ENCODE measurements around the gene KRTAP5-3. TPM values are rescaled to one million over a fixed set of nuclear protein-coding genes. Genes with fewer than 3 reads are reported as not detected.

The KRTAP5-3 gene
- total RNA-seq, 1 donor from 2014 or later: not detected

GRCh38 chr11:1636291-1636950 lies 28.2 kb upstream of the KRTAP5-3 start:
- Mint-ChIP-seq H3K9me3 (no peaks in the 10 kb centered on the region), H3K4me1 (peaks cover 6% of the 10 kb centered on the region), H3K27me3 (ENCODE audit: low read depth) (peaks cover 69% of the 10 kb centered on the region), H3K27ac (no peak overlapping the region), H3K36me3 (no peaks in the 10 kb centered on the region), H3K4me3 (no peak overlapping the region)
- DNase-seq (ENCODE audit: low spot score in 2 of 2, unreplicated experiment in 2 of 2): no peak
- TF ChIP-seq, protein P1, sequence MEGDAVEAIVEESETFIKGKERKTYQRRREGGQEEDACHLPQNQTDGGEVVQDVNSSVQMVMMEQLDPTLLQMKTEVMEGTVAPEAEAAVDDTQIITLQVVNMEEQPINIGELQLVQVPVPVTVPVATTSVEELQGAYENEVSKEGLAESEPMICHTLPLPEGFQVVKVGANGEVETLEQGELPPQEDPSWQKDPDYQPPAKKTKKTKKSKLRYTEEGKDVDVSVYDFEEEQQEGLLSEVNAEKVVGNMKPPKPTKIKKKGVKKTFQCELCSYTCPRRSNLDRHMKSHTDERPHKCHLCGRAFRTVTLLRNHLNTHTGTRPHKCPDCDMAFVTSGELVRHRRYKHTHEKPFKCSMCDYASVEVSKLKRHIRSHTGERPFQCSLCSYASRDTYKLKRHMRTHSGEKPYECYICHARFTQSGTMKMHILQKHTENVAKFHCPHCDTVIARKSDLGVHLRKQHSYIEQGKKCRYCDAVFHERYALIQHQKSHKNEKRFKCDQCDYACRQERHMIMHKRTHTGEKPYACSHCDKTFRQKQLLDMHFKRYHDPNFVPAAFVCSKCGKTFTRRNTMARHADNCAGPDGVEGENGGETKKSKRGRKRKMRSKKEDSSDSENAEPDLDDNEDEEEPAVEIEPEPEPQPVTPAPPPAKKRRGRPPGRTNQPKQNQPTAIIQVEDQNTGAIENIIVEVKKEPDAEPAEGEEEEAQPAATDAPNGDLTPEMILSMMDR (IDR thresholded peaks at IDR 0.05; ENCODE audit: unreplicated experiment): no peak

- H3K4me1 Mint-ChIP-seq: peaks cover 12% of the 10 kb centered on the region
- H3K9me3 Mint-ChIP-seq: no peaks in the 10 kb centered on the region
- H3K27me3 Mint-ChIP-seq (ENCODE audit: low read depth): peaks cover 69% of the 10 kb centered on the region
- no peak overlapping the region for H3K27ac Mint-ChIP-seq
- no peaks in the 10 kb centered on the region for H3K36me3 Mint-ChIP-seq
- TF ChIP-seq, protein P1 (IDR thresholded peaks at IDR 0.05; ENCODE audit: unreplicated experiment): no peak
- no peak overlapping the region for H3K4me3 Mint-ChIP-seq
- no peak for DNase-seq (ENCODE audit: low spot score in 2 of 2, unreplicated experiment in 2 of 2)
Measured at GRCh38 chr11:1633864-1634263, 25.6 kb upstream of the KRTAP5-3 start.

DNA sequence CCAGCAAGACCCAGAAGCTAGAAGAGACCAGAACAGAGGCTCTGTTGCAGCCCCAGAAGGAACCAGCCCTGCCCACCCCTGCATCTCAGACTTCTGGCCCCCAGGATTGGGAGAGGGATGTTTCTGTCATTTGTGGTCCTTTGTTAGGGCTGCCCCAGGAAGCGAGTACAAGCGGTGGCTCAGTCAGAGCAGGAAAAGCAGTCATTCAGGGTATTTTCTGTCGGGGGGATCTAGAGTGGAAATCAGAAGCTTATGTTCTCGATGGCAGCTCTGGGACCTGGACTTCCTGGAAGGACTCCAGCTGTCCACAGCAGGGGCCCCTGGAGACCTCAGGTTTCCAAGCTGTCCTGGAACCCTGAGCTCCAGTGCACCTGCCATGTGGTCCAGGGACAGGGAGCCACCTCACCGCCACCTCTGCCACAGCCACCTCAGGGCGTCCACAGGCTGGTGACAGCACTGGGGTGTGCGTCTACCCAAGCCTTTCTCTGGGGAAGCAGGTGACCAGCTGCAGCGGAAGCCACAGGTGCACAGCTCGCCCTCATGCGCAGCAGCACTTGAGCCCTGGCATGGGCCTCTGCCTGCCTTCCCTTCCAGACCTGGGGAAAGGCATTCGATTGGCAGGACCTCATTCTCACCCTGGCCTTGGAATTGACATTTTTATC lies 23.9 kb upstream of the KRTAP5-3 start:
- DNase-seq (ENCODE audit: low spot score in 2 of 2, unreplicated experiment in 2 of 2): no peak
- no peak overlapping the region for H3K27ac Mint-ChIP-seq
- no peaks in the 10 kb centered on the region for H3K36me3 Mint-ChIP-seq
- peaks cover 12% of the 10 kb centered on the region for H3K4me1 Mint-ChIP-seq
- no peaks in the 10 kb centered on the region for H3K9me3 Mint-ChIP-seq
- TF ChIP-seq, protein P1 (IDR thresholded peaks at IDR 0.05; ENCODE audit: unreplicated experiment): no peak
- no peak overlapping the region for H3K4me3 Mint-ChIP-seq
- H3K27me3 Mint-ChIP-seq (ENCODE audit: low read depth): peaks cover 75% of the 10 kb centered on the region

DNA sequence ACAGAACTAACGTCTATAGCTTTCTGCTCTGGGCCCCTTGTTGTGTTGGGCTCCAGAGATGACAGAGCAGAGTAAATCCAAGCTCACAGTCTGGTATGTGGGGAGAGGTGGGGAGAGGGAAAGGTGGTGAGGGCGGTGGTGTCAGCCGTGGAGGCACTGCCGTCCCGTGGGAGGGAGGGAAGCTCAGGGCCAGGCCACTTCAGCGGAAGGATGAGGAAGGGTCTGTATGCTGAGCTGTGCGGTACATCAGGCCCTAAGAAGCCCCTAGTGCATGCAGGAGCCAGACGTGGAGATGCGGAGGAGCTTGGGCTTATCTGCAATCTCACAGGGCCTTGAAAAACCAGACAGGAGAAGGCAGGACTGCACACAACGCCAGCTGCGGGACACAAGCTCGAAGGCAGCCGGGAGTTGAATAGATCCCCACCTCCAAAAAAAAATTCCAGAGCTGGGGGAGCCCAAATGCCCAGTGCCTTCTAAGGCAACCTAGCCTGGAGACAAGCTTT lies 22.9 kb upstream of the KRTAP5-3 start:
- H3K4me3 Mint-ChIP-seq: no peak overlapping the region
- H3K36me3 Mint-ChIP-seq: no peaks in the 10 kb centered on the region
- no peaks in the 10 kb centered on the region for H3K9me3 Mint-ChIP-seq
- H3K27me3 Mint-ChIP-seq (ENCODE audit: low read depth): peaks cover 77% of the 10 kb centered on the region
- H3K27ac Mint-ChIP-seq: no peak overlapping the region
- H3K4me1 Mint-ChIP-seq: peaks cover 12% of the 10 kb centered on the region
- TF ChIP-seq, protein P1 (IDR thresholded peaks at IDR 0.05; ENCODE audit: unreplicated experiment): no peak
- DNase-seq (ENCODE audit: low spot score in 2 of 2, unreplicated experiment in 2 of 2): no peak

DNA sequence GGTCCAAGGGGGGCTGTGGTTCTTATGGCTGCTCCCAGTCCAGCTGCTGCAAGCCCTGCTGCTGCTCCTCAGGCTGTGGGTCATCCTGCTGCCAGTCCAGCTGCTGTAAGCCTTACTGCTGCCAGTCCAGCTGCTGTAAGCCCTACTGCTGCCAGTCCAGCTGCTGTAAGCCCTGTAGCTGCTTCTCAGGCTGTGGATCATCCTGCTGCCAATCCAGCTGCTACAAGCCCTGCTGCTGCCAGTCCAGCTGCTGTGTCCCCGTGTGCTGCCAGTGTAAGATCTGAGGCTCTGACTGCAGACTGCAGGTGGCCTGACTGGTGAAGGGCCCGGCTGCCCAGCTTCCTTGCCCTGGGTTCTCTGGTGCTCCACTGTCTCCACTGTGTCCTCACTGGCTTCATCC lies 22.0 kb upstream of the KRTAP5-3 start:
- Mint-ChIP-seq H3K27ac (no peak overlapping the region), H3K27me3 (ENCODE audit: low read depth) (peaks cover 77% of the 10 kb centered on the region), H3K36me3 (no peaks in the 10 kb centered on the region), H3K4me1 (peaks cover 12% of the 10 kb centered on the region), H3K9me3 (no peaks in the 10 kb centered on the region), H3K4me3 (no peak overlapping the region)
- TF ChIP-seq, protein P1 (IDR thresholded peaks at IDR 0.05; ENCODE audit: unreplicated experiment): no peak
- DNase-seq (ENCODE audit: low spot score in 2 of 2, unreplicated experiment in 2 of 2): no peak
